ENCODE data around the gene NCKAP1.
"Not testable (repeated sequence)": the region's sequence is repeated elsewhere in the genome, so short reads cannot be mapped to it uniquely, and the experiment has no call there.

The NCKAP1 gene

GRCh38 chr2:183026424-183026823 is 11.8 kb downstream of the NCKAP1 start:
- TF ChIP-seq CTCF (IDR thresholded peaks at IDR 0.05; ENCODE audit: insufficient read depth, low read length, missing control alignments), result no peak
- POLR2A ChIA-PET, result interaction anchor here (1.3 kb wide), 1 partner anchor 11 kb away, joined by 6 read pairs; no protein-coding TSS in a partner anchor
- CTCF ChIA-PET, result no interaction called here
- no peak for DNase-seq (ENCODE audit: low read depth, low spot score)
- H3K4me3 ChIP-seq (ENCODE audit: low read depth, low read length), result no peak overlapping the region

- ChIA-PET POLR2A (interaction anchor here (1.3 kb wide), 1 partner anchor 11 kb away, joined by 6 read pairs; no protein-coding TSS in a partner anchor), CTCF (interaction anchor here (1.0 kb wide), 1 partner anchor 14 kb away, joined by 4 read pairs; no protein-coding TSS in a partner anchor)
- no peak overlapping the region for H3K4me3 ChIP-seq (ENCODE audit: low read depth, low read length)
- no peak for DNase-seq (ENCODE audit: low read depth, low spot score)
- no peak for TF ChIP-seq CTCF (IDR thresholded peaks at IDR 0.05; ENCODE audit: insufficient read depth, low read length, missing control alignments)
Measured at GRCh38 chr2:183025993-183026392, 12.3 kb downstream of the NCKAP1 start.

- ChIA-PET POLR2A (interaction anchor here (0.5 kb wide), 1 partner anchor 120 kb away, joined by 3 read pairs; no protein-coding TSS in a partner anchor), CTCF (interaction anchor here (0.6 to 1.2 kb wide), 4 partner anchors 11 to 824 kb away, joined by 3 to 5 read pairs (median 3); no protein-coding TSS in a partner anchor)
- H3K4me3 ChIP-seq (ENCODE audit: low read depth, low read length), result no peak overlapping the region
- DNase-seq (ENCODE audit: low read depth, low spot score), result no peak
- TF ChIP-seq CTCF (IDR thresholded peaks at IDR 0.05; ENCODE audit: insufficient read depth, low read length, missing control alignments), result no peak
Measured at GRCh38 chr2:183024339-183025095, 13.7 kb downstream of the NCKAP1 start.

GRCh38 chr2:183022711-183023110 is 15.5 kb downstream of the NCKAP1 start:
- DNase-seq (ENCODE audit: low read depth, low spot score), result no peak
- ChIA-PET CTCF (no interaction called here), POLR2A (no interaction called here)
- TF ChIP-seq CTCF (IDR thresholded peaks at IDR 0.05; ENCODE audit: insufficient read depth, low read length, missing control alignments), result no peak
- no peak overlapping the region for H3K4me3 ChIP-seq (ENCODE audit: low read depth, low read length)

GRCh38 chr2:183021613-183022012 is 16.6 kb downstream of the NCKAP1 start:
- CTCF ChIA-PET, result no interaction called here
- POLR2A ChIA-PET, result no interaction called here
- no peak for DNase-seq (ENCODE audit: low read depth, low spot score)
- no peak overlapping the region for H3K4me3 ChIP-seq (ENCODE audit: low read depth, low read length)
- no peak for TF ChIP-seq CTCF (IDR thresholded peaks at IDR 0.05; ENCODE audit: insufficient read depth, low read length, missing control alignments)

- no peak for DNase-seq (ENCODE audit: low read depth, low spot score)
- no peak overlapping the region for H3K4me3 ChIP-seq (ENCODE audit: low read depth, low read length)
- POLR2A ChIA-PET, result no interaction called here
- no peak for TF ChIP-seq CTCF (IDR thresholded peaks at IDR 0.05; ENCODE audit: insufficient read depth, low read length, missing control alignments)
- CTCF ChIA-PET, result no interaction called here
Measured at GRCh38 chr2:183019718-183020442, 18.4 kb downstream of the NCKAP1 start.

- CTCF ChIA-PET, POLR2A ChIA-PET: not testable (repeated sequence)
Measured at GRCh38 chr2:183017845-183018244, 20.4 kb downstream of the NCKAP1 start.

More at GRCh38 chr2:183017845-183018244, 20.4 kb downstream of the NCKAP1 start:
- not testable (repeated sequence) for DNase-seq (ENCODE audit: low read depth, low spot score); H3K4me3 ChIP-seq (ENCODE audit: low read depth, low read length)

All from AG04449 (cell line).